Measurements from ENCODE around the gene SLC25A6. TPM values are rescaled to one million over a fixed set of nuclear protein-coding genes. Genes with fewer than 3 reads are reported as not detected.
"Not testable (repeated sequence)": the region's sequence is repeated elsewhere in the genome, so short reads cannot be mapped to it uniquely, and the experiment has no call there.

The SLC25A6 gene
- total RNA-seq, 1 experiment from 2014 or later: 463 TPM

GRCh38 chrX:1407035-1407434 lies 15.1 kb upstream of the SLC25A6 start:
- no peaks in the 10 kb centered on the region for H3K27me3 Mint-ChIP-seq (ENCODE audit: insufficient read depth, unreplicated experiment)
- H3K4me1 Mint-ChIP-seq (ENCODE audit: insufficient read depth, unreplicated experiment): no peaks in the 10 kb centered on the region
- intact Hi-C loops (cut with micrococcal nuclease): no loop called here
- ChIA-PET CTCF (no interaction called here), POLR2A (no interaction called here)
- no peaks in the 10 kb centered on the region for H3K9me3 Mint-ChIP-seq (ENCODE audit: unreplicated experiment)
- peaks cover 10% of the 10 kb centered on the region for H3K36me3 Mint-ChIP-seq (ENCODE audit: insufficient read depth, unreplicated experiment)
- no peak for DNase-seq (ENCODE audit: unreplicated experiment)
- H3K4me3 Mint-ChIP-seq (ENCODE audit: unreplicated experiment): no peak overlapping the region
- no peak overlapping the region for H3K27ac Mint-ChIP-seq (ENCODE audit: low read depth, unreplicated experiment)
- TF ChIP-seq CTCF (IDR thresholded peaks at IDR 0.05; ENCODE audit: unreplicated experiment): no peak
- BruUV-seq (replicated peaks): no TSS peak

- not testable (repeated sequence) for H3K4me3 Mint-ChIP-seq (ENCODE audit: unreplicated experiment)
These were observed 13.9 kb upstream of the SLC25A6 start for GRCh38 chrX:1405769-1406168.

GRCh38 chrX:1403867-1404266 lies 12.0 kb upstream of the SLC25A6 start:
- H3K4me1 Mint-ChIP-seq (ENCODE audit: insufficient read depth, unreplicated experiment); BruUV-seq (replicated peaks); H3K27me3 Mint-ChIP-seq (ENCODE audit: insufficient read depth, unreplicated experiment); H3K9me3 Mint-ChIP-seq (ENCODE audit: unreplicated experiment); intact Hi-C loops (cut with micrococcal nuclease); H3K4me3 Mint-ChIP-seq (ENCODE audit: unreplicated experiment); POLR2A ChIA-PET; CTCF ChIA-PET; H3K27ac Mint-ChIP-seq (ENCODE audit: low read depth, unreplicated experiment); DNase-seq (ENCODE audit: unreplicated experiment): not testable (repeated sequence)
- peaks cover 12% of the 10 kb centered on the region for H3K36me3 Mint-ChIP-seq (ENCODE audit: insufficient read depth, unreplicated experiment)

More at GRCh38 chrX:1405769-1406168, 13.9 kb upstream of the SLC25A6 start:
- H3K27ac Mint-ChIP-seq (ENCODE audit: low read depth, unreplicated experiment); CTCF ChIA-PET; BruUV-seq (replicated peaks); H3K4me1 Mint-ChIP-seq (ENCODE audit: insufficient read depth, unreplicated experiment); intact Hi-C loops (cut with micrococcal nuclease); H3K9me3 Mint-ChIP-seq (ENCODE audit: unreplicated experiment); H3K36me3 Mint-ChIP-seq (ENCODE audit: insufficient read depth, unreplicated experiment); DNase-seq (ENCODE audit: unreplicated experiment); POLR2A ChIA-PET; H3K27me3 Mint-ChIP-seq (ENCODE audit: insufficient read depth, unreplicated experiment): not testable (repeated sequence)

- POLR2A ChIA-PET: no interaction called here
- no TSS peak for BruUV-seq (replicated peaks)
- DNase-seq (ENCODE audit: unreplicated experiment): no peak
- no peaks in the 10 kb centered on the region for H3K27me3 Mint-ChIP-seq (ENCODE audit: insufficient read depth, unreplicated experiment)
- H3K27ac Mint-ChIP-seq (ENCODE audit: low read depth, unreplicated experiment): no peak overlapping the region
- H3K9me3 Mint-ChIP-seq (ENCODE audit: unreplicated experiment): no peaks in the 10 kb centered on the region
- H3K36me3 Mint-ChIP-seq (ENCODE audit: insufficient read depth, unreplicated experiment): peaks cover 17% of the 10 kb centered on the region
- H3K4me1 Mint-ChIP-seq (ENCODE audit: insufficient read depth, unreplicated experiment): no peaks in the 10 kb centered on the region
- no peak overlapping the region for H3K4me3 Mint-ChIP-seq (ENCODE audit: unreplicated experiment)
- CTCF ChIA-PET: no interaction called here
- no peak for TF ChIP-seq CTCF (IDR thresholded peaks at IDR 0.05; ENCODE audit: unreplicated experiment)
- intact Hi-C loops (cut with micrococcal nuclease): no loop called here
These were observed 11.3 kb upstream of the SLC25A6 start for GRCh38 chrX:1403228-1403627.

- DNase-seq (ENCODE audit: unreplicated experiment): no peak
- peaks cover 17% of the 10 kb centered on the region for H3K36me3 Mint-ChIP-seq (ENCODE audit: insufficient read depth, unreplicated experiment)
- POLR2A ChIA-PET: no interaction called here
- intact Hi-C loops (cut with micrococcal nuclease): no loop called here
- CTCF ChIA-PET: no interaction called here
- H3K27me3 Mint-ChIP-seq (ENCODE audit: insufficient read depth, unreplicated experiment): no peaks in the 10 kb centered on the region
- H3K9me3 Mint-ChIP-seq (ENCODE audit: unreplicated experiment): no peaks in the 10 kb centered on the region
- H3K4me1 Mint-ChIP-seq (ENCODE audit: insufficient read depth, unreplicated experiment): no peaks in the 10 kb centered on the region
- no peak for TF ChIP-seq CTCF (IDR thresholded peaks at IDR 0.05; ENCODE audit: unreplicated experiment)
- no peak overlapping the region for H3K4me3 Mint-ChIP-seq (ENCODE audit: unreplicated experiment)
- no TSS peak for BruUV-seq (replicated peaks)
- no peak overlapping the region for H3K27ac Mint-ChIP-seq (ENCODE audit: low read depth, unreplicated experiment)
These were observed 9.9 kb upstream of the SLC25A6 start for GRCh38 chrX:1401611-1402430.

Measured in MCF 10A (cell line).